ENCODE results near the gene GNG13. TPM values are rescaled to one million over a fixed set of nuclear protein-coding genes. Genes with fewer than 3 reads are reported as not detected.

Gene GNG13
- total RNA-seq, 1 experiment from 2014 or later: not detected

DNA sequence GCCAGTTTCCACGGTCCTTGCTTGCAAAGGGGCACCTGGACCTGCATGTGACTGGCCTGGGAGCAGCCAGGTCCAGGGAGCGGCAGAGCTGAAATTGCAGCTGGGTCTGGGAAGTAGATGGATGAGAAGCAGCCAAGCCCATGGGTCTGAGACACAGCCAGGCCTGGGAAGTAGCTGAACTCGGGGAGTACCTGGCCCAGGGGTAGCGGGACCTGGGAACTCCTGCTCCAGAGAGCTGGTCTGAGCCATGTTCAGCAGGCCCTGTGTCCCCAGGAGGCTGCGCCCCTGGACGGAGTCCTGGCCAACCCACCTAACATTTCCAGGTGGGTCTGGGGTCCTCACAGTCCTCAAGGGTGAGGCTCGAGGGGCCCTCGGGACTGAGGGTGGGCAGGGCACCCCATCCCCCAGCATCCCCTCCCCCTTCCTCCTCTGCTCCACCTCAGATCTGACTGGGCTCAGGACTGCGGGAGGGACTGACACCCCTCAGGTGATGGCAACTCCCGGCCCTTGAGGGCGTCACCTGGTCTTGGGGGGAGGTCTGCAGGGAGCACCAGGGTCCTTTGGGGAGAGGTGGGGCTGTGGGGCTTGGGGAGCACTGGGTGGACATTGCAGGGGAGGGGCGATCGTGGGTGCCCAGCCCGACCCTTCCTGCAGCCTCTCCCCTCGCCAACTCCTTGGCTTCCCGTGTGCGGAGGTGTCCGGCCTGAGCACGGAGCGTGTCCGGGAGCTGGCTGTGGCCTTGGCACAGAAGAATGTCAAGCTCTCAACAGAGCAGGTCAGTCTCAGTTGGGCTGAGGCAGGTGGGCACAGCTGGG is 37.0 kb downstream of the GNG13 start:
- Mint-ChIP-seq H3K27ac (no peak overlapping the region; a peak in 1 of 7 replicates), H3K4me3 (no peak overlapping the region), H3K9me3 (no peaks in the 10 kb centered on the region), H3K27me3 (ENCODE audit: low read depth) (peaks cover 8% of the 10 kb centered on the region), H3K4me1 (peaks cover 0 to 9% of the 10 kb centered on the region in 2 experiments; a peak in 2 of 4 replicates), H3K36me3 (ENCODE audit: insufficient read depth in 1 of 3, low read depth in 3 of 3) (no peaks in the 10 kb centered on the region)
- no peaks in the 10 kb centered on the region for H3K4me1 ChIP-seq (ENCODE audit: insufficient read depth, low read length)
- TF ChIP-seq, protein P1, sequence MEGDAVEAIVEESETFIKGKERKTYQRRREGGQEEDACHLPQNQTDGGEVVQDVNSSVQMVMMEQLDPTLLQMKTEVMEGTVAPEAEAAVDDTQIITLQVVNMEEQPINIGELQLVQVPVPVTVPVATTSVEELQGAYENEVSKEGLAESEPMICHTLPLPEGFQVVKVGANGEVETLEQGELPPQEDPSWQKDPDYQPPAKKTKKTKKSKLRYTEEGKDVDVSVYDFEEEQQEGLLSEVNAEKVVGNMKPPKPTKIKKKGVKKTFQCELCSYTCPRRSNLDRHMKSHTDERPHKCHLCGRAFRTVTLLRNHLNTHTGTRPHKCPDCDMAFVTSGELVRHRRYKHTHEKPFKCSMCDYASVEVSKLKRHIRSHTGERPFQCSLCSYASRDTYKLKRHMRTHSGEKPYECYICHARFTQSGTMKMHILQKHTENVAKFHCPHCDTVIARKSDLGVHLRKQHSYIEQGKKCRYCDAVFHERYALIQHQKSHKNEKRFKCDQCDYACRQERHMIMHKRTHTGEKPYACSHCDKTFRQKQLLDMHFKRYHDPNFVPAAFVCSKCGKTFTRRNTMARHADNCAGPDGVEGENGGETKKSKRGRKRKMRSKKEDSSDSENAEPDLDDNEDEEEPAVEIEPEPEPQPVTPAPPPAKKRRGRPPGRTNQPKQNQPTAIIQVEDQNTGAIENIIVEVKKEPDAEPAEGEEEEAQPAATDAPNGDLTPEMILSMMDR (conservative IDR thresholded peaks at IDR 0.05): no peak
- no peaks in the 10 kb centered on the region for H3K79me1 ChIP-seq (ENCODE audit: insufficient read depth, low read depth, low read length, poor library complexity, severe bottlenecking)
- H4K91ac ChIP-seq (ENCODE audit: insufficient read length, low read depth, low read length): no peak overlapping the region
- no peak overlapping the region for H2AK5ac ChIP-seq (ENCODE audit: insufficient read length, low read length)
- no CpG with 5 or more reads among the region's 21 CpGs for WGBS (ENCODE audit: extremely low coverage, insufficient read length, low lambda C conversion rate)
- H2BK120ac ChIP-seq (ENCODE audit: low read depth, low read length, poor library complexity, severe bottlenecking): no peak overlapping the region
- H3T11ph ChIP-seq (ENCODE audit: low read length): no peak overlapping the region
- no peak overlapping the region for H3K4ac ChIP-seq (ENCODE audit: low read depth, low read length)
- H3K18ac ChIP-seq (ENCODE audit: insufficient read length, low read depth, low read length): no peak overlapping the region
- H2AFZ ChIP-seq (ENCODE audit: low read length): no peak overlapping the region
- H2BK12ac ChIP-seq (ENCODE audit: insufficient read length, low read depth, low read length): no peak overlapping the region
- H4K8ac ChIP-seq (replicated peaks; ENCODE audit: insufficient read length, low read depth, low read length): no peak overlapping the region
- no peak overlapping the region for H4K5ac ChIP-seq (ENCODE audit: insufficient read length, low read depth, low read length)
- no peak overlapping the region for H3K14ac ChIP-seq (ENCODE audit: insufficient read depth, low read length)
- no peaks in the 10 kb centered on the region for H4K20me1 ChIP-seq (ENCODE audit: control insufficient read depth, insufficient read depth, insufficient read length)
- no peaks in the 10 kb centered on the region for H3K23me2 ChIP-seq (ENCODE audit: insufficient read length, low read depth, low read length, poor library complexity, severe bottlenecking)
- no peaks in the 10 kb centered on the region for H3K27me3 ChIP-seq (ENCODE audit: insufficient read depth, low read length)
- no peak overlapping the region for H2BK20ac ChIP-seq (ENCODE audit: low read depth, low read length, poor library complexity, severe bottlenecking)
- no peak overlapping the region for H3K56ac ChIP-seq (ENCODE audit: insufficient read length, low read depth, low read length)
- DNase-seq: no peak
- H2BK5ac ChIP-seq (ENCODE audit: insufficient read length, low read length): no peak overlapping the region
- no peaks in the 10 kb centered on the region for H3K79me2 ChIP-seq (ENCODE audit: insufficient read depth, low read length)
- no peaks in the 10 kb centered on the region for H3K9me3 ChIP-seq (ENCODE audit: control insufficient read depth, low read depth, low read length)
- no peak overlapping the region for H3K4me2 ChIP-seq (ENCODE audit: insufficient read depth, insufficient read length, low read length)
- no peak overlapping the region for H3K9ac ChIP-seq (ENCODE audit: extremely low read depth, insufficient read length, low read length)
- H3K23ac ChIP-seq (ENCODE audit: insufficient read length, low read depth, low read length): no peak overlapping the region
- no peak overlapping the region for H3K27ac ChIP-seq (ENCODE audit: insufficient read length, low read depth, low read length)
- H2BK15ac ChIP-seq (ENCODE audit: low read depth, low read length): no peak overlapping the region
